HFFc6 (cell line): ENCODE measurements around the gene CCT8L2. TPM values are rescaled to one million over a fixed set of nuclear protein-coding genes. Genes with fewer than 3 reads are reported as not detected.
"Not testable (repeated sequence)": the region's sequence is repeated elsewhere in the genome, so short reads cannot be mapped to it uniquely, and the experiment has no call there.

Experiments
- DNase-seq: peaks from one replicate; pipeline ENCODE4 v3.0.0-alpha.2; 2018
- H3K27ac Mint-ChIP-seq: 2 replicates; pipeline ENCODE4 v1.8.0; 2020; ENCODE audit warnings: mild to moderate bottlenecking, mixed read lengths
- H3K27me3 Mint-ChIP-seq: 2 replicates; pipeline ENCODE4 v1.8.0; 2021; ENCODE audit warnings: mild to moderate bottlenecking, moderate library complexity, mixed read lengths; ENCODE audit not compliant: insufficient read depth
- H3K36me3 Mint-ChIP-seq: 2 replicates; pipeline ENCODE4 v1.8.0; 2021; ENCODE audit warnings: low read depth, mixed read lengths
- H3K4me1 Mint-ChIP-seq: 2 replicates; pipeline ENCODE4 v1.8.0; 2020; ENCODE audit warnings: low read depth, mixed read lengths
- H3K4me3 Mint-ChIP-seq: 2 replicates; pipeline ENCODE4 v1.8.0; 2020; ENCODE audit warnings: mild to moderate bottlenecking, moderate library complexity, mixed read lengths
- H3K9me3 Mint-ChIP-seq: 2 replicates; pipeline ENCODE4 v1.8.0; 2020; ENCODE audit warnings: mild to moderate bottlenecking, mixed read lengths
- total RNA-seq, 6 experiments: library from RNA; stranded (reverse); fragmentation: NEBNext Ultra II Directional; extraction: Animal tissue kit (Norgen Biotek cat#: 25700); gene quantifications; 2 replicates in 1 of 6; 3 replicates in 5 of 6; pipeline ENCODE4 v1.2.3, GENCODE V29; 2021
- TF ChIP-seq, protein P1 (sequence below): fragments of 200-600 bp; sonication (generic); IDR thresholded peaks from 2 replicates; pipeline ENCODE4 v1.5.0; 2021; ENCODE audit warnings: antibody characterized with exemption, mild to moderate bottlenecking

The CCT8L2 gene
- total RNA-seq, 6 experiments from 2014 or later = not detected

DNA sequence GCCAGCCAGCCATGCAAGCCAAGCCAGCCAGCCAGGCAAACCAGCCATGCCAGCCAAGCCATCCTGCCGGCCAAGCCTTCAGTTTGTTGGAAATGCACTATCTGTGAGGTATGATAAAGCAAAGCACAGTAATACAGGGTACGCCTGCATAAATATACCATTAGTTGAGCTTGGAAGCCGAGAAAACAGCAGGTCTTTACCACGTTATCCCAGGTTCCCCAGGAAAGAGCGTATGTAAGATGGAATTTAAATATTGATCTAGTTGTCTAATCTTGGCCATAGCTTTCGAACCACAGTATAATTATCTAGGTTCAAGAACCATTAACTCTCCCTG is 24.2 kb downstream of the CCT8L2 start:
- H3K27me3 Mint-ChIP-seq = no peaks in the 10 kb centered on the region
- TF ChIP-seq, protein P1, sequence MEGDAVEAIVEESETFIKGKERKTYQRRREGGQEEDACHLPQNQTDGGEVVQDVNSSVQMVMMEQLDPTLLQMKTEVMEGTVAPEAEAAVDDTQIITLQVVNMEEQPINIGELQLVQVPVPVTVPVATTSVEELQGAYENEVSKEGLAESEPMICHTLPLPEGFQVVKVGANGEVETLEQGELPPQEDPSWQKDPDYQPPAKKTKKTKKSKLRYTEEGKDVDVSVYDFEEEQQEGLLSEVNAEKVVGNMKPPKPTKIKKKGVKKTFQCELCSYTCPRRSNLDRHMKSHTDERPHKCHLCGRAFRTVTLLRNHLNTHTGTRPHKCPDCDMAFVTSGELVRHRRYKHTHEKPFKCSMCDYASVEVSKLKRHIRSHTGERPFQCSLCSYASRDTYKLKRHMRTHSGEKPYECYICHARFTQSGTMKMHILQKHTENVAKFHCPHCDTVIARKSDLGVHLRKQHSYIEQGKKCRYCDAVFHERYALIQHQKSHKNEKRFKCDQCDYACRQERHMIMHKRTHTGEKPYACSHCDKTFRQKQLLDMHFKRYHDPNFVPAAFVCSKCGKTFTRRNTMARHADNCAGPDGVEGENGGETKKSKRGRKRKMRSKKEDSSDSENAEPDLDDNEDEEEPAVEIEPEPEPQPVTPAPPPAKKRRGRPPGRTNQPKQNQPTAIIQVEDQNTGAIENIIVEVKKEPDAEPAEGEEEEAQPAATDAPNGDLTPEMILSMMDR = no peak
- H3K4me1 Mint-ChIP-seq = no peaks in the 10 kb centered on the region
- no peak for DNase-seq
- no peaks in the 10 kb centered on the region for H3K36me3 Mint-ChIP-seq
- H3K4me3 Mint-ChIP-seq = no peak overlapping the region
- H3K9me3 Mint-ChIP-seq = 0 out of 2 replicates have a peak, but pooled peaks cover 4% of the 10 kb centered on the region
- no peak overlapping the region for H3K27ac Mint-ChIP-seq

DNA sequence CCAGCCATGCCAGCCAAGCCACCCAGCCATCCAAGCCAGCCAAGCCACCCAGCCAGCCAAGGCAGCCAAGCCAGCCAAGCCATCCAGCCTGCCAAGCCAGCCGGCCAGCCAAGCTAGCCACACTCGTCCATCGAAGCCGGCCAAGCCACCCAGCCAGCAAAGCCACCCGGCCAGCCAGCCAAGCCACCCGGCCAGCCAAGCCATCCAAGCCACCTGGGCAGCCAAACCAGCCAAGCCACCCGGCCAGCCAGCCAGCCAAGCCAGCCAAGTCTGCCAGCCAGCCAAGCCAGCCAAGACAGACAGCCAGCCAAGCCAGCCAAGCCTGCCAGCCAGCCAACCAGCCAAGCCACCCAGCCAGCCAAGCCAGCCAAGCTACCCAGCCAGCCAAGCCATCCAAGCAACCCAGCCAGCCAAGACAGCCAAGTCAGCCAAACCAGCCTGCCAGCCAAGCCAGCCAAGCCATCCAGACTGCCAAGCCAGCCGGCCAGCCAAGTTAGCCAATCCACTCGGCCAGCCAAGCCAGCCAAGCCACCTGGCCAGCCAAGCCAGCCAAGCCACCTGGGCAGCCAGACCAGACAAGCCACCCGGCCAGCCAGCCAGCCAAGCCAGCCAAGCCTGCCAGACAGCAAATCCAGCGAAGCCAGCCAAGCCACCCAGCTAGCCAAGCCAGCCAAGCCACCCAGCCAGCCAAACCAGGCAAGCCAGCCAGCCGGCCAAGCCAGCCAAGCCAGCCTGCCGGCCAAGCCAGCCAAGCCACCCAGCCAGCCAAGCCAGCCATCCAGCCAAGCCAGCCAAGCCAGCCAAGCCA is 24.8 kb downstream of the CCT8L2 start:
- H3K36me3 Mint-ChIP-seq, DNase-seq, H3K9me3 Mint-ChIP-seq, H3K4me1 Mint-ChIP-seq, H3K27me3 Mint-ChIP-seq, H3K27ac Mint-ChIP-seq, H3K4me3 Mint-ChIP-seq: not testable (repeated sequence)

DNA sequence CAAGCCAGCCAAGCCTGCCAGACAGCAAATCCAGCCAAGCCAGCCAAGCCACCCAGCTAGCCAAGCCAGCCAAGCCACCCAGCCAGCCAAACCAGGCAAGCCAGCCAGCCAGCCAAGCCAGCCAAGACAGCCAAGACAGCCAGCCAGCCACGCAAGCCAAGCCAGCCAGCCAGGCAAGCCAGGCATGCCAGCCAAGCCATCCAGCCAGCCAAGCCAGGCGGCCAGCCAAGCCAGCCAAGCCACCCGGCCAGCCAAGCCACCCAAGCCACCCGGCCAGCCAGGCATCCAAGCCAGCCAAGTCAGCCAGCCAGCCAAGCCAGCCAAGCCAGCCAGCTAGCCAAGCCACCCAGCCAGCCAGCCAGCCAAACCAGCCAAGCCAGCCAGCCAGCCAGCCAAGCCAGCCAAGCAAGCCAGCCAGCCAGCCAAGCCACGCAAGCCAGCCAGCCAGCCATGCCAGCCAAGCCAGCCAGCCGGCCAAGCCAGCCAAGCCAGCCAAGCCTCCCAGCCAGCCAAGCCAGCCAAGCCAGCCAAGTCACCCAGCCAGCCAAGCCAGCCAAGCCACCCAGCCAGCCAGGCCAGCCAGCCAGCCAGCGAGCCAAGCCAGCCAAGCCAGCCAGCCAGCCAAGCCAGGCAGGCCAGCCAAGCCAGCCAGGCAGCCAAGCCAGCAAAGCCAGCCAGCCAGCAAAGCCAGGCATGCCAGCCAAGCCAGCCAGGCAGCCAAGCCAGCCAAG is 26.0 kb downstream of the CCT8L2 start:
- H3K36me3 Mint-ChIP-seq, H3K27me3 Mint-ChIP-seq, DNase-seq, H3K9me3 Mint-ChIP-seq, H3K27ac Mint-ChIP-seq, H3K4me3 Mint-ChIP-seq, H3K4me1 Mint-ChIP-seq: not testable (repeated sequence)

DNA sequence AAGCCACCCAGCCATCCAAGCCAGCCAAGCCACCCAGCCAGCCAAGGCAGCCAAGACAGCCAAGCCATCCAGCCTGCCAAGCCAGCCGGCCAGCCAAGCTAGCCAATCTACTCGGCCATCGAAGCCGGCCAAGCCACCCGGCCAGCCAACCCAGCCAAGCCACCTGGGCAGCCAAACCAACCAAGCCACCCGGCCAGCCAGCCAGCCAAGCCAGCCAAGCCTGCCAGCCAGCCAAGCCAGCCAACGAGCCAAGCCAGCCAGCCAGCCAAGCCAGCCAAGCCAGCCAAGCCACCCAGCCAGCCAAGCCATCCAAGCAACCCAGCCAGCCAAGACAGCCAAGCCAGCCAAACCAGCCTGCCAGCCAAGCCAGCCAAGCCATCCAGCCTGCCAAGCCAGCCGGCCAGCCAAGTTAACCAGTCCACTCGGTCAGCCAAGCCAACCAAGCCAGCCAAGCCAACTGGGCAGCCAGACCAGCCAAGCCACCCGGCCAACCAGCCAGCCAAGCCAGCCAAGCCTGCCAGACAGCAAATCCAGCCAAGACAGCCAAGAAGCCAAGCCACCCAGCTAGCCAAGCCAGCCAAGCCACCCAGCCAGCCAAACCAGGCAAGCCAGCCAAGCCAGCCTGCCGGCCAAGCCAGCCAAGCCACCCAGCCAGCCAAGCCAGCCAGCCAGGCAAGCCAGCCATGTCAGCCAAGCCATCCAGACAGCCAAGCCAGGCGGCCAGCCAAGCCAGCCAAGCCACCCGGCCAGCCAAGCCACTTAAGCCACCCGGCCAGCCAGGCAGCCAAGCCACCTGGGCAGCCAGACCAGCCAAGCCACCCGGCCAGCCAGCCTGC is 26.8 kb downstream of the CCT8L2 start:
- not testable (repeated sequence) for DNase-seq, H3K36me3 Mint-ChIP-seq, H3K9me3 Mint-ChIP-seq, H3K4me3 Mint-ChIP-seq, H3K27me3 Mint-ChIP-seq, H3K27ac Mint-ChIP-seq, H3K4me1 Mint-ChIP-seq

DNA sequence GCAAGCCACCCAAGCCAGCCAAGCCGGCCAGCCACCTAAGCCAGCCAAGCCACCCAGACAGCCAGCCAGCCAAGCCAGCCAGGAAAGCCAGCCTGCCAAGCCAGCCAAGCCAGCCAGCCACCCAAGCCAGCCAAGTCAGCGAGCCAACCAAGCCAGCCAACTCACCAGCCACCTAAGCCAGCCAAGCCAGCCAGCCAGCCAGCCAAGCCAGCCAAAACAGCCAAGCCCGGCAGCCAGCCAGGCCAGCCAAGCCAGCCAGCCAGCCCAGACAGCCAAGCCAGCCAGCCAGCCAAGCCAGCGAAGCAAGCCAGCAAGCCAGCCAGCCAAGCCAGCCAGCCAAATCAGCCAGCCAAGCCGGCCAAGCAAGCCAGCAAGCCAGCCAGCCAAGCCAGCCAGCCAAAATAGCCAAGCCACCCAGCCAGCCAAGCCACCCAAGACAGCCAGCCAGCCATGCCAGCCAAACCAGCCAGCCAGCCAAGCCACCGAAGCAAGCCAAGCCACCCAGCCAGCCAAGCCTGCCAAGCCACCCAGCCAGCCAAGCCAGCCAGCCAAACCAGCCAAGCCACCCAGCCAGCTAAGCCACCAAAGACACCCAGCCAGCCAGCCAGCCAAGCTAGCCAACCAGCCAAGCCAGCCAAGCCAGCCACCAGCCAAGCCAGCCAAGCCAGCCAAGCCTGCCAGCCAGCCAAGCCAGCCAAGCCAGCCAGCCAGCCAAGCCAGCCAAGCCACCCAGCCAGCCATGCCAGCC is 27.6 kb downstream of the CCT8L2 start:
- not testable (repeated sequence) for H3K4me3 Mint-ChIP-seq, DNase-seq, H3K27ac Mint-ChIP-seq, H3K9me3 Mint-ChIP-seq, H3K27me3 Mint-ChIP-seq, H3K36me3 Mint-ChIP-seq, H3K4me1 Mint-ChIP-seq

DNA sequence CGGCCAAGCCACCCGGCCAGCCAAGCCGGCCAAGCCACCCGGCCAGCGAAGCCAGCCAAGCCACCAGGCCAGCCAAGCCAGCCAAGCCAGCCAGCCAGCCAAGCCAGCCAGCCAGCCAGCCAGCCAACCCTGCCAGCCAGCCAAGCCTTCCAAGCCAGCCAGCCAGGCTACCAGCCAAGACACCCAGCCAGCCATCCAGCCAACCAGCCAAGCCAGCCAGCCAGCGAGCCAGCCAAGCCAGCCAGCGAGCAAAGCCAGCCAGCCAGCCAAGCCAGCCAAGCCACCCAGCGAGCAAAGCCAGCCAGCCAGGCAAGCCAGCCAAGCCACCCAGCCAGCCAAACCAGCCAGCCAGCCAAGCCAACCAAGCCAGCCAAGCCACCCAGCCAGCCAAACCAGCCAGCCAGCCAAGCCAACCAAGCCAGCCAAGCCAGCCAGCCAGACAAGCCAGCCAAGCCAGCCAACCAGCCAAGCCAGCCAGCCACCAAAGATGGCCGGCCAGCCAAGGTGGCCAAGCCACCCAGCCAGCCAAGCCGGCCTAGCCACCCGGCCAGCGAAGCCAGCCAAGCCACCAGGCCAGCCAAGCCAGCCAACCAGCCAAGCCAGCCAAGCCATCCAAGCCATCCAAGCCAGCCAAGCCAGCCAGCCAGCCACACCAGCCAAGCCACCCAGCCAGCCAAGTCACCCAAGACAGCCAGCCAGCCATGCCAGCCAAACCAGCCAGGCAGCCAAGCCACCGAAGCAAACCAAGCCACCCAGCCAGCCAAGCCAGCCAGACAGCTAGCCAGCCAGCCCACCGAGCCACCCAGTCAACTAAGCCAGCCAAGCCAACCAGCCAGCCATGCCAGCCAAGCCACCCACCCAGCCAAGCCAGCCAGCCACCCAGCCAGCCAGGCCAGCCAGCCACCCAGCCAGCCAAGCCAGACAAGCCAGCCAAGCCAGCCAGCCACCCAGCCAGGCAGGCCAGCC is 28.8 kb downstream of the CCT8L2 start:
- H3K36me3 Mint-ChIP-seq = no peaks in the 10 kb centered on the region
- TF ChIP-seq, protein P1 = no peak
- no peak for DNase-seq
- no peaks in the 10 kb centered on the region for H3K4me1 Mint-ChIP-seq
- H3K27me3 Mint-ChIP-seq = no peaks in the 10 kb centered on the region
- H3K9me3 Mint-ChIP-seq = peaks cover 9% of the 10 kb centered on the region; the same call in 1 of the 2 replicates
- H3K4me3 Mint-ChIP-seq = no peak overlapping the region
- no peak overlapping the region for H3K27ac Mint-ChIP-seq
